GM21786 (cell line): ENCODE data around the gene ARHGAP8.
"Not testable (repeated sequence)": the region's sequence is repeated elsewhere in the genome, so short reads cannot be mapped to it uniquely, and the experiment has no call there.

ENCODE experiments used
- ATAC-seq: cut with Tn5 transposase; IDR thresholded peaks from one replicate; pipeline ENCODE4 v1.9.1; 2021; ENCODE audit not compliant: unreplicated experiment

The ARHGAP8 gene

DNA sequence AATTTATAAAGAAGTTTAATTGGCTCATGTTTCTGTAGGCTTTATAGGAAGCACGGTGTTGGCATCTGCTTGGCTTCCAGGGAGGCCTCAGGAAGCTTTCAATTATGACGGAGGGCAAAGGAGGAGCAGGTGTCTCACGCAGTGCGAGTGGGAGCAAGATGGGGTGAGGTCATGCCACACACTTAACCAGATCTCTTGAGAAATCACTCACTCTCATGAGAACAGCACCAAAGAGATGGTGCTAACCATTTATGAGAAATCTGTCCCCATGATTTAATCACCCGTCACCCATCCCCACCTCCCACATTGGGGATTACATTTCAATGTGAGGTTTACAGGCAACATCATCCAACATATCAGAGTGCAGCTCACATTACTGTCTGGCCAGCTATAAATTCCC is 103.5 kb downstream of the ARHGAP8 start:
- ATAC-seq, result no peak

DNA sequence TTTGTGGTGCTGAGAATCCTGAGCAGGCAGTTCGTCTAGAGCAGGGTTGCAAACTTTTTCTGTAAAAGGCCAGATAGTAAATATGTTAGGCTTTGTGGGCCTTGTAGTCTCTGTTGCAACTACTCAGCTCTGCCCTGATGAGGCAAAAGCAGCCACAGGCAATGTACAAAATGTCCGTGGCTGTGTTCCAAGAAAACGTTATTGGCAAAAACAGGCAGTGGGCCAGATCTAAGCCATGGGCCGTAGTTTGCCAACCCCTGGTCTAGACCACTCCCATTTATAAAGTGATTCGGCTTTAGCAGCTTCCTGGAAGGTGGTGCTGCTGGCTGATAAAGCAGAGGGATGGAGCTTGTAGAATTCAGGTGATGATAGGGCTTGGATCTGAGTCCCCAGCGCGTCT is 106.4 kb downstream of the ARHGAP8 start:
- not testable (repeated sequence) for ATAC-seq

DNA sequence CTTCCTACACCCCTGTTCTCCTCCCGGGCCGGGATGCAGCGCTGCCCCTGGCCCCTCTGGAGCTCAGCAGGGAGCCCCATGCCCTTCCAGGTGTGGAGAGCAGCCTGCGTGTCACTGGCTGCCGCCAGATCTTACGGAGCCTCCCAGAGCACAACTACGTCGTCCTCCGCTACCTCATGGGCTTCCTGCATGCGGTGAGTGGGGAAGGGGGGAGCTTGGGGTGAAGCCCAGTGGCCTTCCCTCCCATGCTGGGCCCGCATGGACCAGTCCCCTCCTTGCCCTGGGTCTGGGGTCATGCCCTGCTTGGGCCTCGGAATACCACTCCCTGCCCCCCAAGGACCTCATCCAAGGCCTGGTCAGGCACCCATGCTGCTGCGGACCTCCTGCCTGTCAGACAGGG is 107.3 kb downstream of the ARHGAP8 start:
- no peak for ATAC-seq

DNA sequence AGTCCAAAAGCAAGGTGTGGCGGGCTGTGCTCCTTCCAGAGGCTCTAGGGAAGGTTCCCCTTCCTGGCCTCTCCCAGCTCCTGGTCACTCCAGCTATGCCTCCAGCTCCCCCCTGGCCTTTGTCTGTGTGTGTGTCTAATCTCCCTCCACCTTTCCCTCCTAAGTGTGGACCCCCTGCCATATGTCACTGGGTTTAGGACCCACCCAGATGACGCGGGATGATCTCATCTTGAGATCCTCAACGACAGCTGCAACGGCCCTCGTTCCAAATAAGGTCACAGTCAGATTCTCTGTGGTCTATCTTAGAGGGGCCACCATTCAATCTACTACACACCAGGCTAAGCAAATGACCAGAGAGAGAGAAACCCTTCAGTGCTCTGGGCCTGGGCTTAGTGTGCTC is 107.9 kb downstream of the ARHGAP8 start:
- no peak for ATAC-seq

DNA sequence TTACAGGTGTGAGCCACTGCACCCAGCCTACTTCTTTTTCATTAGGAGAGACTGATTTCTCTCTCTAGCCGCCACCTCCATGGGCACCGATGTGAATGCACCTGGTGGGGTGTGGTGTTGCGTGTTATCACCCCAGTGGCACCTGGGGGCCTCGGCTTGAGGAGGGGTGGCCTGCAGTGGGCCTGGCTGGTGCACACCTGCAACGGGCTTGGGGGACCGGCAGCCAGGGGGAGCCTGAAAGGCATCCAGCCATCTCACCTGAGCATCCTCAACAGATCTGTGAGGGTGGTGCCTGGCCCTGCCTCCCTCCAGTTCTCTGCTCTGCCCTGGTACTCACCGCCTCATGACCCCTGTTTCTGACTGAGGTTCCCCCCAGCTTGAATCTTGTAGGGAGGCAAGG is 108.9 kb downstream of the ARHGAP8 start:
- ATAC-seq, result no peak

DNA sequence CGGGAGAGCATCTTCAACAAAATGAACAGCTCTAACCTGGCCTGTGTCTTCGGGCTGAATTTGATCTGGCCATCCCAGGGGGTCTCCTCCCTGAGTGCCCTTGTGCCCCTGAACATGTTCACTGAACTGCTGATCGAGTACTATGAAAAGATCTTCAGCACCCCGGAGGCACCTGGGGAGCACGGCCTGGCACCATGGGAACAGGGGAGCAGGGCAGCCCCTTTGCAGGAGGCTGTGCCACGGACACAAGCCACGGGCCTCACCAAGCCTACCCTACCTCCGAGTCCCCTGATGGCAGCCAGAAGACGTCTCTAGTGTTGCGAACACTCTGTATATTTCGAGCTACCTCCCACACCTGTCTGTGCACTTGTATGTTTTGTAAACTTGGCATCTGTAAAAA is 109.9 kb downstream of the ARHGAP8 start:
- no peak for ATAC-seq

DNA sequence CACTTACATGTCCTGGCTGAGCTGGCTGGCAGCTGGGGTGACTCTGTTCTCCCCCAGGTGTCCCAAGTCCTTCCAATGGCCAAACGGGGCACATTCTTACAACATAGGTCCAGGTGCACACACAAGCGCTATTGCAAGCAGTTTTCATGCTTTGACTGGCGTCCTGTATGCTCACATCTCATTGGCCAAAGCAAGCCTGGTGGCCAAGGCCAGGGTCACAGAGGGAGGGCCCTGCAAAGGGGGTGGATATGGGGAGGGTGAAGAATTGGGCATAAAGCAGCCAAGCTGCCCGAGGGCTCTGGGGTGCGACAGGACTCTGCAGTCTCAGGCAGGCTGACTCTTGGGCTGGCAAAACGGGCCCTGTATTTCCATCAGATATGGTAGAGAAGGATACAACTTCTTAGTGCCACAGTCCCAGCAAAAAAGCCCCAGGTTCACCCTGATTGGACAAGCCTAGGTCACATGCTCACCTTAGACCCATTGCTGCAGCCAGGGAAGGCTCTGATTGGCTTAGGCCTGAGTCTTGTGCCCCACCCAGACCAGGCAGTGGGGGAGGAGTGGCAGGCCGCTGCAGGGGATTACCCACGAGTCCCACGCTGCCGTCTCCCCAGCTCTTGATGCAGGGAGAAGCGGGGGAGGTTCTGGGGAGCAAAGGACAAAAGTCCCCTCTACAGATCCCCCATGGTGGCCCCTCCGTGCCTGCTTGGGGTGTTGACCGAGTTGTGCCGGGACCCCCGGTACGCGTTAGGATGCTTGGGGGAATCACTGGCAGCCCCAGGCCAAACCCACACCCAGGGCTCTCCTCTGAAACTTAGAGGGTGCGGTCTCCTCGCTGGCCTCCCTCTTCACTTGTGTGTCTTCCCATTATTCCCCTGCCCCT is 110.8 kb downstream of the ARHGAP8 start:
- no peak for ATAC-seq

DNA sequence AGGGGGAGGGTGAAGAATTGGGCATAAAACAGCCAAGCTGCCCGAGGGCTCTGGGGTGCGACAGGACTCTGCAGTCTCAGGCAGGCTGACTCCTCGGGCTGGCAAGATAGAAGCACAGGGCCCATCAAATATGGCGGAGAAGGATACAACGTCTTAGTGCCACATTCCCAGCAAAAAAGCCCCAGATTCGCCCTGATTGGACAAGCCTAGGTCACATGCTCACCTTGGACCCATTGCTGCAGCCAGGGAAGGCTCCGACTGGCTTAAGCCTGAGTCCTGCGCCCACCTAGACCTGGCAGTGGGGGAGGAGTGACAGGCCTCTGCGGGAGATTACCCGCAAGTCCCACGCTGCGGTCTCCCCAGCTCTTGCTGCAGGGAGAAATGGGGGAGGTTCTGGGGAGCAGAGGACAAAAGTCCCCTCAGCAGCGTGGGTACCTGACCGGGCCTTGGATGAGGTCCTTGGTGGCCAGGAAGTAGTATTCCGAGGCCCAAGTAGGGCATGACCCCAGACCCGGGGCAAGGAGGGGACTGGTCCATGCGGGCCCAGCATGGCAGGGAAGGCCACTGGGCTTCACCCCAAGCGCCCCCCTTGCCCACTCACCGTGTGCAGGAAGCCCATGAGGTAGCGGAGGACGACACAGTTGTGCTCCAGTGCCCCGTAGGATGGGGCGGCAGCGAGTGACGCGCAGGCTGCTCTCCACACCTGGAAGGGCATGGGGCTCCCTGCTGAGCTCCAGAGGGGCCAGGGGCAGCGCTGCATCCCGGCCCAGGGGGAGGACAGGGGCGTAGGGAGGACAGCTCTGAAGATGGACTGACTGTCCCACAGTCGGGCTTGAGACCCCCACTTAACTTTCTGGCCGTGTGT is 113.0 kb downstream of the ARHGAP8 start:
- no peak for ATAC-seq

DNA sequence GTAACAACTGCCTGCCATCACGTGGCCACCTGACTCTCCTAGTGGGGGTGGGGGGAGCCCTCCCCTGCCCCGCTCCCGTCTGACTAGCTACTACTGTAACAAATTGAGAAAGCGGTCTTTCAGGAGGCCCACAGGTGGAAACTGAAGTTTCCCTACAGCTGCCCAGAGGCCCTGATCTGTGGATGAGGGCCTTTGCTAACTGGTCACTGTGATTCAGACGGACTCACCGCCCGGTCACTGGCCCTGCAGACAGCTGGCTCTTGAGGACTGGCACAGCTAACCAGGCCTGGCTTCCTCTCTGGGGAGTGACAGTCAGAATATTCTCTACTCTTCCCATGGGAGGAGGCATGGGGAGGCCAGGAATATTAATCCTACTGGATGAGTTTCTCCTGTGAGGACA is 116.8 kb downstream of the ARHGAP8 start:
- no peak for ATAC-seq

DNA sequence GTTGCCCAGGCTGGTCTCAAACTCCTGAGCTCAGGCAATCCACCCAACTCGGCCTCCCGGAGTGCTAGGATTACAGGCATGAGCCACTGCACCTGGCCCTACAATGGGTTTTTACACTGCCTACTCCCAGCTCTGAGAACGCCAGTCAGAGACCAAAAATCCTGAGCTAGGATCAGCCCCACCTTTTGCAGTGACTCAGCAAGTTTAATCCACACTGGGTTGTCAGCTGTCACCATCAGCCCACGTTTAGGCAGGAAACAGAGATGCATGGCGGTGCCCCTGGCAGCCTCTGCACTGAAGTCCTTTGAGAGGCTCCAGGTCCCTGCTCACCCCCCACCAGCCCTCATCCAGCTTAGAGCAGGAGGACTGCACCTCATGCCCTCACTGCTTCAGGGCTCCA is 117.6 kb downstream of the ARHGAP8 start:
- no peak for ATAC-seq

DNA sequence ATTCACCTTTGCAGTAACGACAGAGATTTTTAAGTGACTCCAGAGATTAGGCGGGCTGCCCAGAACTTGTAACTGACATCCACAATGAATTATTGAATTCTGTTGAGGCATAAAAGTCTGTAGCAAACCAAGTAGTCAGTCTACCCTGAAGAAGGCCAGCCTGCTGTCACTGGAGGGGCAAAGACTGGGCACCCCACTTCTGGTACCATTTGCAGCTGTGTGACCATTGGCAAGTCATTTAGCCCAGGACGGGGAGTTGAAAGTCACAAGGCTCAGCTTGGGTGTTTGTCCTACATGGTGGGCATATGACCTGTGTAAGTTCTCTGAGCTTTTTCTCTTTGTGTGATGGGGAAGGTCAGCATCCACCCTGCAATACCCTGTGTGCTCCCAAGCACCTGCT is 119.4 kb downstream of the ARHGAP8 start:
- ATAC-seq, result no peak

DNA sequence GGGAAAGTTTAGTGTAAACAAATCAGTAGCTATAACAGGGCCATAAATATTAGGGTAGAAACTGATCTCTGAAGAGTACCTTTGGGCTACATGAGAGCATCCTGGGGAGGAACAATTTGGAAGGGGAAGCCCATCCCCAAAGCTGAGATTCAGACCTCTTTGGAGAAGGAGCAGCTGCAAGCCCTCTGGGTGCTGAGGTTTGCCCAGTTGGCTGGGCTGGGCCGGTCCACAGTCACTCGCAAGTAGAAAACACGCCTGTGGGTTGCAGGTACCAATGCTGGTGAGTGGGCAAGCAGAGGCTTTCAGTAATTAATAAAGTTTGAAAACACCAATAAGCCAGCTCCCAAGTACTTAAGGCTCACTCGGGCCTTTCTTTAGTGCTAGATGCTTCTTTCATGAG is 124.5 kb downstream of the ARHGAP8 start:
- ATAC-seq, result no peak

DNA sequence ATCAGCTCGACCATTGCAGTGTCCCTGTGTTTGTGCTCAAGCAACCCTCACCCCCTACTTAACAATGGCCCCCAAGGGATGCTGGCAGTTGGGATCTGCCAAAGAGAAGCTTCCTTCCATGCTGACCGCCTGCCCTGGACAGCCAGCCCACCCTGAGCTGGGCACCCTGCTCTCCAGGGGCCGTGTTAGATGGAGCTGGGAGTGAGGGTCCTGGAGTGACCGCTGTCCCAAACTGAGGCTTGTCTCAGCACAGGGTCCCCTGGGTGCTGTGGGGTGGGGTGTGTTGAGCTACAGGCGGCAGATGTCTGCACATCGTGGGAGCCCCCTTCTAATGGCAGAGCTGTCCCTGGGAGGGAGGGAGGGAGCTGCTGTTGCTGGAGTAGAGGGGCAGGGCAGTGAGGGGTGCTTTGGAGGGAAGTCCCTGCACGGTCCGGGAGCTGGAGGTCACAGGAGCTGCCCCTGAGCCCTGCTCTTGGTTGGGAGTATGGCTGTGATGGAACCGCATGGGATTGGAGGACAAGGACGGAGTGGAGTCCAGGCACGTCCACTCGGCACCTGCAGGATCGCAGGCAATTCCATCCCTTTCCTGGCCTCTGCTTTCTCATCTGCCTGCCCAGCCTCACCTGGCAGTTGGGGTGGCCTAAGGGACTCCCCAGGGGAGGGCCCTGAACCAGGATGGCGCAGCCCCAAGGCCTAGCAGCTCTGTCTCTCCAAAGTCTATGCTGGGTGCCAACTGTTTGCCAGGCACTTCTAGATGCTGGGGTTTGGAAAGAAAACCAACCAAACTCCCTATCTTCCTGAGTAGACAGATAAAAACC is 126.3 kb downstream of the ARHGAP8 start:
- no peak for ATAC-seq

DNA sequence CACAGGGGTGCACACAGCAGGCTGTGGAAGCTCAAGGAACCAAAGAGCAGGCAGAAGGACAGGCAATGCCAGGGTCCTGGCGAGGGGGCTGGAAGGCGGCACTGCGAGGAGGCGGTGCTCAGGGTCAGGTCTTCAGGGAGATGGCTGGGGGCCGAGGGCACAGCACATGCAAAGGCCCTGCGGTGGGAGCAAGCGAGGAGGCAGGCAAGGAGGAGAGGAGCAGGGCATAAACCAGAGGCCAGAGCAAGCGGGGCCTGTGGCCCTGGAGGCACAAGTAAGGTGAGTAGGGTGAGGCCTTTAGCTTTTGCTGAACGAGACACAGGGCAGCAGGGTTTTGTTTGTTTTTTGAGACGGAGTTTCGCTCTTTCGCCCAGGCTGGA is 126.9 kb downstream of the ARHGAP8 start:
- ATAC-seq, result no peak

DNA sequence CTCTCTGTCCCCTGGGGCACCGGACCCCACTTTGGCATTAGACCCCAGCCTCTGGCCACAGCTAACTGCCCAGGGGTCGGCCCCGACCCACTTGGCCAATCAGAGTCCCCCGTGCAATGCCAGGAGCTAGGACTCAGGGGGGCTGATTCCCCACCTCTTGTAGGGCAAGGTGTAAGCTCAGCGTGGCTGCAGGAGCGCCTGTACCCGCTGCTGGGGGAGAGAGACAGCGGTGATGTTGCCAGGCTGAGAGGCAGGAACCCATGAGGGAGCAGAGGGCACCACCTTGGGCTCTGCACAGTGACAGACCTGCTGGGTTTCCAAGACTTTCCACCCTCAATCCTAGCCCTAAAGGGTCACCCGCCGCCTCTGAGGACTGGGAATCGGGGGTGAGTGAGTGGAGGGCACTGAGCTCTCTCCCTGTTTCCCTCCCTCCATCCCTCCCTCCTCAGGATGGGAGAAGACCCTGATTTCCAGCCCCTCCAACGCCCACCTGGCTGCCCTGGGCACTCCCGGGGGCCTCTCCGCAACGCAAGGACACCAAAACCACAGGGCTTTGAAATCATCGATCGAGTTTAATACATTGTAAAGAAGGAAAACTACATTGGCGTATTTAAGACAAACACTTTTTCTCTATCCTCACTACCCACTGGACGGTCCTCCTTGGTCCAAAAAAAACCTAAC is 128.4 kb downstream of the ARHGAP8 start:
- no peak for ATAC-seq

DNA sequence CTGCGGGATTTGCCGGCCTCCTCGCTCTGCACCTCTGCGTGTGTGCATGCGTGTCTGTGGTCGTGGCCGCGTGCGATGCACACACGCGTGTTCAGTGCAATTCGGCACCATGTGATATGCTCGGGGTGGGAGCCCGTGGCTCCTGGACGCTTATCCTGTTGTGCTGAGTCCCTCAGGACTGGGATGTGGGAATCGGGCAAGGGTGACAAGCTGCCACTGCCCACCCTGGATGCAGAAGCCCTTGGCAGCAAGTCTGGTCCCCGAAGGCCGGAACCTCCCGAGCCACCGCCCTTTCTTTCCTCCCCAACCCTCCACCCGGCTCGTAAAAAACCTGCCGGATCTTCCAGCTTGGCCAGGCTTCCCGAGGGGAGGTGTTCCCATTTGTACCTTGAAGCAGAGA is 129.2 kb downstream of the ARHGAP8 start:
- no peak for ATAC-seq

DNA sequence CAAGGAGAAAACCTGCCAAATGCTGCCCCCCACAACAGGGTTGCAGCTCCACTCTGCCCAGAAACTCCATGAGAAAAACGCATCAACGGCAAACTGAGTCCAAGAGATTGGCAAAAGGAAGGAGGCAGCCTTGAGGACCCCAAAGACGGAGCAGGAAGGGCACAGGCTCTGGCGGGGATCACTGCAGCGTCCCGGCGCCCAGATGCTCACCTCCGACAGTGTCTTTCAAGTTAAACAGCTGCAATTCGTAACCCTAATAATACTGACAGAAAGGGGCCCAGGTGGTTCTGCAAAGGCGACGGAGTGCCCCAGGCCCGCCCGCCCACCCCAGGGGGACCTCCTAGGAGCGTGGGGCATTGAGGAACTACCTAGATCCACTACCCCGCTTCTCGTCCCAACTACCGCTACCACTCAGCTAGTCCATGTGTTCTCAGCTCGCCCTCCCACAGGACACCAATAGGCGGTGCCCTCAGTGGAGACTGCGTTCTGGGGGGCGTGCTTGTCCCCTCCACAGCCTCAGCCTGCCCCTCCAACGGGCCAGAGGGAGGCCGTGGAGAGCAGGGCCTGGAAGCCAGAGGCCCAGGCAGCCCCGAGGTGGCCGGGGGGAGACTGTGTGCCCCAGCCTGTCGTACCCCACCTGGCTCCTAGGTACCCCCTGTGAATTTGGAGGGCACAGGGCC is 130.0 kb downstream of the ARHGAP8 start:
- no peak for ATAC-seq

DNA sequence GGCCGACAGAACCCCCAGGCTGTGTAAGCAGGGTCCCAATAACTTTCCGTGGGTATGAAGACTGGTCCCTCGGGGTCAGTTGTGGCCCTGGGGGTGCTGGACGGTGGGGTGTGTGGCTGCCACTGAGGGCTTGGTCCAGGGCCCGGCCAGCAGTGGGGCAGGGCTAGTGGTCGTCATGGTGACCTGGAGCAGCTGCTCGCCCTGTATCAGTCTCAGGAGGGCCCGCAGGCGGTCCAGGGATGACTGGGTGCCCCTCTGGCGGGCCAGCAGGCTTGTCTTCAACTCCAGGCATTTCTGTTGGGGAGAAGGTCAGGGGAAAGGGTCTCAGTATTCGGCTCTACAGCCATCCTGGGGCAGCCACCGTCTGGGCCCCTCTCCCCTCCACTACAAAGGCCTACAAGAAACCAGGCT is 130.6 kb downstream of the ARHGAP8 start:
- ATAC-seq, result no peak

DNA sequence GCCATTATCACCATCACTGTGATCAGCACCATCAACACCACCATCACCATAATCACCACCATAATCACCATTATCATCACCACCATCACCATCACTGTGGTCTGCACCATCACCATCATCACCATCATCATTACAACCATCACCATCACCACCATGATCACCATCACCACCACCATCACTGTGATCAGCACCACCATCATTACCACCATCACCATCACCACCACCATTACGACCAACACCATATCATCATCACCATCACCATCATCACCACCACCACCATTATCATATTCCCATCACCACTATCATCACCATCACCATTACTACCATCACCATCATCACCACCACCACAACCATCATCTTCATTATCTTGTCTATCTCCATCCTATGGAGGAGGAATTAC is 132.2 kb downstream of the ARHGAP8 start:
- ATAC-seq, result no peak
